Panc1 (cell line): ENCODE data around the gene FTSJ3. TPM values are rescaled to one million over a fixed set of nuclear protein-coding genes. Genes with fewer than 3 reads are reported as not detected.

Experiments used
- ATAC-seq: fragments of 200-7000 bp; cut with Tn5 transposase; 2 replicates; pipeline ENCODE4 v1.9.1; 2020; ENCODE audit warnings: mild to moderate bottlenecking, moderate library complexity
- BruUV-seq: library from RNA; stranded (reverse); fragments of 400-500 nt; replicated peaks from 2 replicates; lab custom pipeline; 2021; lab: Mats Ljungman, UMichigan
- CTCF ChIA-PET: fragments of 300-600 bp; sonication (Branson Sonifier 250); formaldehyde crosslinking; loops from one replicate; lab custom pipeline; 2022; ENCODE audit warnings: antibody characterized with exemption; lab: Charles Lee
- POLR2A ChIA-PET: fragments of 300-600 bp; sonication (Branson Sonifier 250); formaldehyde crosslinking; loops from one replicate; lab custom pipeline; 2022; ENCODE audit warnings: antibody characterized with exemption; lab: Charles Lee
- DNase-seq: peaks from one replicate; pipeline ENCODE4 v3.0.0-alpha.2; 2010; ENCODE audit warnings: low read depth, low spot score
- H3K27ac ChIP-seq: 2 replicates; pipeline ENCODE4 v1.5.1; 2011; ENCODE audit warnings: mild to moderate bottlenecking, low read length, inconsistent platforms
- H3K27me3 ChIP-seq: fragments of 200-500 bp; sonication (Bioruptor generic); 2 replicates; pipeline ENCODE4 v1.6.0; 2014; ENCODE audit warnings: low read length, inconsistent platforms; ENCODE audit not compliant: control insufficient read depth, insufficient read depth
- H3K36me3 ChIP-seq: fragments of 200-500 bp; sonication (Bioruptor generic); 2 replicates; pipeline ENCODE4 v1.5.1; 2014; ENCODE audit warnings: inconsistent platforms, mild to moderate bottlenecking, low read length, moderate library complexity; ENCODE audit not compliant: control insufficient read depth, insufficient read depth
- H3K4me1 ChIP-seq: 2 replicates; pipeline ENCODE4 v1.5.1; 2011; ENCODE audit warnings: inconsistent platforms, mild to moderate bottlenecking, low read length, moderate library complexity; ENCODE audit not compliant: control insufficient read depth, insufficient read depth
- H3K4me3 ChIP-seq, 2 experiments: 2 replicates each; pipeline ENCODE4 v1.5.1; 2011 to 2012; ENCODE audit warnings: low read depth in 2 of 2, low read length in 2 of 2, mild to moderate bottlenecking in 2 of 2, inconsistent platforms in 1 of 2, moderate library complexity in 1 of 2
- H3K9me3 ChIP-seq: fragments of 200-500 bp; sonication (Bioruptor generic); 2 replicates; pipeline ENCODE4 v1.5.1; 2014; ENCODE audit warnings: low read depth, mild to moderate bottlenecking, inconsistent platforms, low read length, moderate library complexity; ENCODE audit not compliant: control insufficient read depth, insufficient read depth
- CTCF ChIP-seq: fragments of 450-650 bp; IDR thresholded peaks from 2 replicates; pipeline ENCODE4 v1.5.1; 2017; ENCODE audit warnings: mild to moderate bottlenecking
- POLR2AphosphoS5 ChIP-seq: IDR thresholded peaks from 2 replicates; pipeline ENCODE4 v1.6.1; 2012; ENCODE audit warnings: mild to moderate bottlenecking, low read depth, low read length, moderate library complexity
- REST ChIP-seq, 2 experiments: IDR thresholded peaks; 2 replicates each; pipeline ENCODE4 v1.6.1; 2011 to 2012; ENCODE audit warnings: low read depth in 2 of 2, control low read depth in 1 of 2, low read length in 1 of 2, mild to moderate bottlenecking in 1 of 2, moderate library complexity in 1 of 2; ENCODE audit not compliant: insufficient read depth in 1 of 2
- SIN3A ChIP-seq: IDR thresholded peaks from 2 replicates; pipeline ENCODE4 v1.6.1; 2012; ENCODE audit warnings: low read depth, mild to moderate bottlenecking, low read length, moderate library complexity, borderline replicate concordance; ENCODE audit not compliant: insufficient read depth
- TCF7L2 ChIP-seq: IDR thresholded peaks from 2 replicates; pipeline ENCODE4 v1.6.1; 2011; ENCODE audit warnings: mild to moderate bottlenecking, low read depth, low read length, inconsistent platforms
- in situ Hi-C: cut with HindIII; loops from 2 replicates; pipeline ENCODE4 v1.10.0; 2016; ENCODE audit warnings: low sequenced_read_pairs, low pct_unique_long_range_greater_than_20kb
- intact Hi-C: fragments of 100-400 bp; cut with micrococcal nuclease; formaldehyde crosslinking; loops from one replicate; pipeline ENCODE4 v1.10.0; 2022; ENCODE audit not compliant: unreplicated experiment
- total RNA-seq: library from RNA; stranded (reverse); gene quantifications from one replicate; pipeline ENCODE4 v1.2.1, GENCODE V29; 2021; ENCODE audit not compliant: unreplicated experiment

FTSJ3 gene
- total RNA-seq, 1 experiment from 2014 or later: 41.3 TPM

GRCh38 chr17:63822537-63822936, 4.9 kb downstream of the FTSJ3 start:
- H3K27me3 ChIP-seq: no peaks in the 10 kb centered on the region
- peaks cover 35% of the 10 kb centered on the region for H3K36me3 ChIP-seq
- H3K27ac ChIP-seq: no peak overlapping the region
- TF ChIP-seq CTCF (no peak), POLR2AphosphoS5 (no peak), TCF7L2 (no peak), REST (IDR thresholded peaks at IDR 0.05; ENCODE audit: insufficient read depth in 1 of 2, low read depth in 2 of 2, low read length in 1 of 2) (no peak)
- no peaks in the 10 kb centered on the region for H3K9me3 ChIP-seq
- DNase-seq: no peak
- ATAC-seq: no peak
- POLR2A ChIA-PET: no interaction called here
- CTCF ChIA-PET: no interaction called here
- intact Hi-C loops: no loop called here
- no TSS peak for BruUV-seq
- peaks cover 5% of the 10 kb centered on the region; the same call in 1 of the 2 replicates for H3K4me1 ChIP-seq
- in situ Hi-C loops: no loop called here
- H3K4me3 ChIP-seq: no peak overlapping the region

GRCh38 chr17:63821804-63822203, 5.7 kb downstream of the FTSJ3 start:
- Histone ChIP-seq H3K4me3 (no peak overlapping the region), H3K9me3 (no peaks in the 10 kb centered on the region), H3K27ac (no peak overlapping the region), H3K27me3 (no peaks in the 10 kb centered on the region), H3K4me1 (peaks cover 5% of the 10 kb centered on the region; the same call in 1 of the 2 replicates), H3K36me3 (peaks cover 40% of the 10 kb centered on the region)
- POLR2A ChIA-PET: no interaction called here
- CTCF ChIA-PET: no interaction called here
- in situ Hi-C loops (no loop called here), intact Hi-C loops (no loop called here)
- ATAC-seq: no peak
- TF ChIP-seq POLR2AphosphoS5 (no peak), TCF7L2 (no peak), CTCF (no peak), SIN3A (no peak), REST (IDR thresholded peaks at IDR 0.05; ENCODE audit: insufficient read depth in 1 of 2, low read depth in 2 of 2, low read length in 1 of 2) (no peak)
- BruUV-seq: no TSS peak
- no peak for DNase-seq
